Endothelial cell of umbilical vein (primary cell): Measurements from ENCODE around the gene COMMD9. TPM values are rescaled to one million over a fixed set of nuclear protein-coding genes. Genes with fewer than 3 reads are reported as not detected.

ENCODE experiments used
- BruUV-seq: library from RNA; stranded (reverse); fragments of 400-500 nt; replicated peaks from 2 replicates; lab custom pipeline; 2021; lab: Mats Ljungman, UMichigan
- CTCF ChIA-PET: fragments of 300-600, 350-600 bp; sonication (Branson Sonifier 250); formaldehyde crosslinking; loops from one replicate; lab custom pipeline; 2021; ENCODE audit warnings: antibody characterized with exemption, inconsistent platforms; lab: Charles Lee
- POLR2A ChIA-PET: fragments of 300-600, 350-600 bp; sonication (Branson Sonifier 250); formaldehyde crosslinking; loops from one replicate; lab custom pipeline; 2021; ENCODE audit warnings: antibody characterized with exemption, inconsistent platforms; lab: Charles Lee
- DNase-seq: peaks from one replicate; pipeline ENCODE4 v3.0.0-alpha.2; 2011; ENCODE audit warnings: low read depth, low spot score
- FAIRE-seq: peaks from 2 replicates; lab custom pipeline; 2011; peaks lifted over from hg19 to GRCh38; lab: Jason Lieb, UNC
- H2AFZ ChIP-seq: 2 replicates; pipeline ENCODE4 v1.6.0; 2012; ENCODE audit warnings: low read depth, low read length, control low read depth, inconsistent platforms
- H3K27ac ChIP-seq: 2 replicates; pipeline ENCODE4 v1.5.1; 2011; ENCODE audit warnings: low read depth, mild to moderate bottlenecking, control low read depth, low read length, moderate library complexity; ENCODE audit not compliant: insufficient read depth
- H3K27me3 ChIP-seq, 2 experiments: 2 replicates each; pipeline versions ENCODE4 v1.6.0 to v1.6.1; 2011; ENCODE audit warnings: low read length in 2 of 2, mixed read lengths in 1 of 2; ENCODE audit not compliant: control insufficient read depth in 2 of 2, insufficient read depth in 2 of 2
- H3K36me3 ChIP-seq, 2 experiments: 2 replicates in 1 of 2; 3 replicates in 1 of 2; pipeline ENCODE4 v1.5.1; 2011; ENCODE audit warnings: low read length in 2 of 2, mild to moderate bottlenecking in 1 of 2, moderate library complexity in 1 of 2; ENCODE audit not compliant: control insufficient read depth in 2 of 2, insufficient read depth in 2 of 2; ENCODE audit errors: extremely low read depth in 1 of 2
- H3K4me1 ChIP-seq: 3 replicates; pipeline ENCODE4 v1.5.1; 2011; ENCODE audit warnings: mild to moderate bottlenecking, low read length; ENCODE audit not compliant: control insufficient read depth, insufficient read depth; ENCODE audit errors: extremely low read depth
- H3K4me2 ChIP-seq: 2 replicates; pipeline ENCODE4 v1.6.1; 2011; ENCODE audit warnings: low read length, control low read depth, mixed read lengths; ENCODE audit not compliant: insufficient read depth
- H3K4me3 ChIP-seq, 3 experiments: fragments of 200-600 bp in 1 of 3; sonication (generic), shearing (Covaris generic) in 1 of 3; replicated peaks in 1 of 3; 2 replicates each; pipeline ENCODE4 v1.5.1; 2011 to 2016; ENCODE audit warnings: control low read depth in 3 of 3, low read length in 3 of 3, mild to moderate bottlenecking in 2 of 3, inconsistent platforms in 1 of 3, low read depth in 1 of 3, moderate library complexity in 1 of 3; ENCODE audit not compliant: insufficient read depth in 1 of 3
- H3K79me2 ChIP-seq: 2 replicates; pipeline ENCODE4 v1.6.0; 2012; ENCODE audit warnings: low read length, inconsistent platforms; ENCODE audit not compliant: control insufficient read depth, insufficient read depth
- H3K9ac ChIP-seq: replicated peaks from 2 replicates; pipeline ENCODE3; 2011; ENCODE audit warnings: low read length, control low read depth; ENCODE audit not compliant: insufficient read depth; ENCODE audit errors: extremely low read depth
- H3K9me1 ChIP-seq: replicated peaks from 3 replicates; pipeline ENCODE4 v1.6.0; 2011; ENCODE audit warnings: mild to moderate bottlenecking, low read length; ENCODE audit not compliant: control insufficient read depth, insufficient read depth; ENCODE audit errors: extremely low read depth
- H3K9me3 ChIP-seq: replicated peaks from 2 replicates; pipeline ENCODE4 v1.5.1; 2012; ENCODE audit warnings: low read length, inconsistent platforms; ENCODE audit not compliant: control insufficient read depth, insufficient read depth
- H4K20me1 ChIP-seq: replicated peaks from 2 replicates; pipeline ENCODE3; 2011; ENCODE audit warnings: mild to moderate bottlenecking, low read length; ENCODE audit not compliant: control insufficient read depth, insufficient read depth; ENCODE audit errors: extremely low read depth
- CTCF ChIP-seq, 2 donors: IDR thresholded peaks; 1 replicate in 1 of 2; 2 replicates in 1 of 2; pipeline ENCODE4 v1.5.1; 2011; ENCODE audit warnings: low read length in 2 of 2, mild to moderate bottlenecking in 2 of 2, moderate library complexity in 2 of 2, control low read depth in 1 of 2, inconsistent platforms in 1 of 2, low read depth in 1 of 2; ENCODE audit not compliant: insufficient read depth in 1 of 2; ENCODE audit errors: extremely low read depth in 1 of 2
- EZH2 ChIP-seq: IDR thresholded peaks from 2 replicates; pipeline ENCODE4 v1.6.1; 2012; ENCODE audit warnings: borderline replicate concordance, low read depth, mild to moderate bottlenecking, moderate library complexity, low read length, inconsistent platforms; ENCODE audit not compliant: severe bottlenecking
- FOS ChIP-seq: IDR thresholded peaks from 2 replicates; pipeline ENCODE4 v1.6.1; 2011; ENCODE audit warnings: mild to moderate bottlenecking, low read length, moderate library complexity, borderline replicate concordance; ENCODE audit not compliant: insufficient read depth
- GATA2 ChIP-seq: IDR thresholded peaks from 2 replicates; pipeline ENCODE4 v1.7.0; 2011; ENCODE audit warnings: low read depth, mild to moderate bottlenecking, moderate library complexity, mixed read lengths, low read length; ENCODE audit not compliant: insufficient read length, insufficient read depth
- JUN ChIP-seq: IDR thresholded peaks from 2 replicates; pipeline ENCODE4 v1.6.1; 2011; ENCODE audit warnings: borderline replicate concordance, low read depth; ENCODE audit not compliant: insufficient read length, insufficient read depth
- MAX ChIP-seq: IDR thresholded peaks from 2 replicates; pipeline ENCODE4 v1.6.1; 2011; ENCODE audit not compliant: insufficient read depth, insufficient read length
- MYC ChIP-seq: IDR thresholded peaks from one replicate; pipeline ENCODE4 v1.6.1; 2011; ENCODE audit warnings: mild to moderate bottlenecking, low read depth, low read length
- POLR2A ChIP-seq: IDR thresholded peaks from 2 replicates; pipeline ENCODE4 v1.6.1; 2012; ENCODE audit warnings: low read depth, mild to moderate bottlenecking, control low read depth, low read length
- POLR2AphosphoS5 ChIP-seq: IDR thresholded peaks from 2 replicates; pipeline ENCODE4 v1.6.1; 2012; ENCODE audit warnings: low read depth, mild to moderate bottlenecking, control low read depth, low read length, moderate library complexity; ENCODE audit not compliant: insufficient read depth
- dilution Hi-C: fragments of 300-500 bp; cut with MboI; formaldehyde crosslinking; loops from one replicate; pipeline ENCODE4 v1.15.0; 2019; ENCODE audit warnings: low sequenced_read_pairs; ENCODE audit not compliant: extremely low pct_ligation_motif_present
- intact Hi-C: fragments of 100-400 bp; cut with micrococcal nuclease; formaldehyde crosslinking; loops from one replicate; pipeline ENCODE4 v1.10.0; 2022
- polyA plus RNA-seq, 4 experiments: library from polyadenylated mRNA; depleted of rRNA in 3 of 4; stranded (reverse) in 3 of 4; unstranded in 1 of 4; fragments of >200 nt; gene quantifications; 2 replicates each; pipeline versions ENCODE4 v1.2.1 to v1.2.3, GENCODE V29; 2011 to 2012; ENCODE audit warnings: missing spikeins in 1 of 4
- total RNA-seq: library from RNA; stranded (reverse); gene quantifications from 2 replicates; pipeline ENCODE4 v1.2.3, GENCODE V29; 2021

Gene COMMD9
- total and polyA plus RNA-seq, 2 donors (not counting 3 experiments of a cell fraction or from before 2014, with no cell fraction given), result 65.1 to 78.9 TPM

- no TSS peak for BruUV-seq
- ChIA-PET CTCF (interaction anchor here (0.7 to 7.5 kb wide), 12 partner anchors 14 to 780 kb away, joined by 3 to 162 read pairs (median 4); no protein-coding TSS in a partner anchor), POLR2A (no interaction called here)
- intact Hi-C loops (loop anchor here (10.0 kb wide), 1 partner anchor 1340 kb away; no protein-coding TSS in a partner anchor), dilution Hi-C loops (loop anchor here (25.0 kb wide), 2 partner anchors 453 to 653 kb away; partner anchors contain the start of gene FJX1)
- Histone ChIP-seq H3K4me1 (no peaks in the 10 kb centered on the region), H3K4me2 (no peak overlapping the region), H3K27ac (no peak overlapping the region), H3K9me3 (no peaks in the 10 kb centered on the region), H4K20me1 (no peaks in the 10 kb centered on the region), H2AFZ (no peak overlapping the region), H3K4me3 (no peak overlapping the region), H3K36me3 (no peaks in the 10 kb centered on the region), H3K9ac (no peak overlapping the region), H3K79me2 (no peaks in the 10 kb centered on the region), H3K9me1 (no peaks in the 10 kb centered on the region), H3K27me3 (peaks cover 0 to 5% of the 10 kb centered on the region in 2 experiments)
- FAIRE-seq, result no peak
- TF ChIP-seq EZH2 (no peak), MAX (no peak), FOS (no peak), POLR2A (no peak)
- DNase-seq, result no peak
Observed at GRCh38 chr11:36264973-36265344, 24.3 kb downstream of the COMMD9 start.

- DNase-seq, result no peak
- H3K27ac ChIP-seq, result no peak overlapping the region
- ChIA-PET POLR2A (interaction anchor here (0.6 kb wide), 1 partner anchor 442 kb away, joined by 4 read pairs; no protein-coding TSS in a partner anchor), CTCF (interaction anchor here (0.6 to 7.5 kb wide), 10 partner anchors 9 to 779 kb away, joined by 3 to 162 read pairs (median 4); no protein-coding TSS in a partner anchor)
- H3K27me3 ChIP-seq, result peaks cover 0 to 5% of the 10 kb centered on the region in 2 experiments
- H3K4me3 ChIP-seq, result no peak overlapping the region
- H4K20me1 ChIP-seq, result no peaks in the 10 kb centered on the region
- no peaks in the 10 kb centered on the region for H3K79me2 ChIP-seq
- no peak overlapping the region for H2AFZ ChIP-seq
- no peak for FAIRE-seq
- H3K36me3 ChIP-seq, result no peaks in the 10 kb centered on the region
- dilution Hi-C loops (loop anchor here (25.0 kb wide), 2 partner anchors 452 to 652 kb away; partner anchors contain the start of gene FJX1), intact Hi-C loops (loop anchor here (10.0 kb wide), 1 partner anchor 1339 kb away; no protein-coding TSS in a partner anchor)
- H3K4me2 ChIP-seq, result no peak overlapping the region
- H3K9ac ChIP-seq, result no peak overlapping the region
- no peaks in the 10 kb centered on the region for H3K4me1 ChIP-seq
- no TSS peak for BruUV-seq
- TF ChIP-seq FOS, result no peak
- no peak for TF ChIP-seq CTCF (IDR thresholded peaks at IDR 0.05; ENCODE audit: extremely low read depth in 1 of 2, insufficient read depth in 1 of 2, low read depth in 1 of 2, low read length in 2 of 2)
- no peak for TF ChIP-seq JUN
- no peak for TF ChIP-seq GATA2
- no peak for TF ChIP-seq EZH2
- no peak for TF ChIP-seq MYC
- no peak for TF ChIP-seq MAX
- TF ChIP-seq POLR2AphosphoS5, result no peak
- no peak for TF ChIP-seq POLR2A
- H3K9me3 ChIP-seq, result no peaks in the 10 kb centered on the region
- H3K9me1 ChIP-seq, result no peaks in the 10 kb centered on the region
Observed at GRCh38 chr11:36264011-36264972, 24.9 kb downstream of the COMMD9 start.
